ENCODE results near the gene MRPL51.

MRPL51 gene

GRCh38 chr12:6457220-6457945 lies 35.7 kb downstream of the MRPL51 start:
- H3K27ac ChIP-seq (replicated peaks), result no peak overlapping the region
- no peaks in the 10 kb centered on the region for H3K27me3 ChIP-seq (ENCODE audit: insufficient read depth, poor library complexity, severe bottlenecking)
- no peak overlapping the region for H3K4me3 ChIP-seq (replicated peaks; ENCODE audit: insufficient read depth, low read length)
- TF ChIP-seq SPI1 (IDR thresholded peaks at IDR 0.05; ENCODE audit: borderline replicate concordance, low read depth) (no peak), REST (IDR thresholded peaks at IDR 0.05; ENCODE audit: insufficient replicate concordance, low read depth) (no peak), CTCF (IDR thresholded peaks at IDR 0.05; ENCODE audit: insufficient read depth, low read length) (no peak), GABPA (IDR thresholded peaks at IDR 0.05; ENCODE audit: low read depth) (no peak), POLR2AphosphoS5 (IDR thresholded peaks at IDR 0.05; ENCODE audit: low read depth) (no peak)
- no peak for DNase-seq (ENCODE audit: low read depth in 1 of 2, low spot score in 1 of 2)

- no peak overlapping the region for H3K4me3 ChIP-seq (replicated peaks; ENCODE audit: insufficient read depth, low read length)
- H3K27me3 ChIP-seq (ENCODE audit: insufficient read depth, poor library complexity, severe bottlenecking), result no peaks in the 10 kb centered on the region
- H3K27ac ChIP-seq (replicated peaks), result peak overlapping the region; percentile 98
- no peak for TF ChIP-seq POLR2AphosphoS5 (IDR thresholded peaks at IDR 0.05; ENCODE audit: low read depth)
- TF ChIP-seq CTCF (IDR thresholded peaks at IDR 0.05; ENCODE audit: insufficient read depth, low read length), result no peak
- no peak for TF ChIP-seq SPI1 (IDR thresholded peaks at IDR 0.05; ENCODE audit: borderline replicate concordance, low read depth)
- no peak for TF ChIP-seq GABPA (IDR thresholded peaks at IDR 0.05; ENCODE audit: low read depth)
- no peak for TF ChIP-seq REST (IDR thresholded peaks at IDR 0.05; ENCODE audit: insufficient replicate concordance, low read depth)
- DNase-seq (ENCODE audit: low read depth in 1 of 2, low spot score in 1 of 2), result no peak
Observed at GRCh38 chr12:6452944-6453630, 40.0 kb downstream of the MRPL51 start.

GRCh38 chr12:6452245-6452943 lies 40.7 kb downstream of the MRPL51 start:
- no peak for TF ChIP-seq SPI1 (IDR thresholded peaks at IDR 0.05; ENCODE audit: borderline replicate concordance, low read depth)
- no peak for TF ChIP-seq GABPA (IDR thresholded peaks at IDR 0.05; ENCODE audit: low read depth)
- no peak for TF ChIP-seq CTCF (IDR thresholded peaks at IDR 0.05; ENCODE audit: insufficient read depth, low read length)
- no peak for TF ChIP-seq REST (IDR thresholded peaks at IDR 0.05; ENCODE audit: insufficient replicate concordance, low read depth)
- no peak; the same call in 1 of the 2 replicates for TF ChIP-seq POLR2AphosphoS5 (IDR thresholded peaks at IDR 0.05; ENCODE audit: low read depth)
- no peaks in the 10 kb centered on the region for H3K27me3 ChIP-seq (ENCODE audit: insufficient read depth, poor library complexity, severe bottlenecking)
- peak in 1 of 2 experiments; percentile 42 for DNase-seq (ENCODE audit: low read depth in 1 of 2, low spot score in 1 of 2)
- peak overlapping the region; percentile 58 for H3K4me3 ChIP-seq (replicated peaks; ENCODE audit: insufficient read depth, low read length)
- peak overlapping the region; percentile 98 for H3K27ac ChIP-seq (replicated peaks)
